ENCODE measurements around the gene OR2F1. TPM values are rescaled to one million over a fixed set of nuclear protein-coding genes. Genes with fewer than 3 reads are reported as not detected.

The OR2F1 gene
- total RNA-seq, 1 experiment from 2014 or later: not detected

DNA sequence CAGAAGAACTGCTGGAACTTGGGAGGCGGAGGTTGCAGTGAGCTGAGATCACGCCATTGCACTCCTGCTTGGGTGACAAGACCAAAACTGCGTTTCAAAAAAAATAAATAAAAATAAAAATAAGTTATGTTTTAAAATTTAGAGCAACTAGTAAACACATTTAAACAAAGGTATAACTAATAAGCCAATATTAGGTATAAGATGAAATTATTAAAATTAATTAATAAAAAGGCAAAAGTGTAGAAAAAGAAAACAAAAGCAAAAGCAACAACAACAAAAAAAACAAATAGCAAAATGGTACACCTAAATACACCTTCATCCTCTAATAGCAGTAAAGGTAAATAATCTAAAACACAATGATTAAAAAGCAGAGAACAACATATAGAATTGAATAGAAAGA is 39.3 kb downstream of the OR2F1 start:
- H3K36me3 ChIP-seq (ENCODE audit: low read depth, low read length): no peaks in the 10 kb centered on the region
- H3K4me1 ChIP-seq (ENCODE audit: insufficient read depth, low read length): no peaks in the 10 kb centered on the region
- no peaks in the 10 kb centered on the region for H3K9me2 ChIP-seq (replicated peaks; ENCODE audit: low read length)
- no peaks in the 10 kb centered on the region for H4K20me1 ChIP-seq (ENCODE audit: low read length)
- no peak for TF ChIP-seq EZH2phosphoT487 (IDR thresholded peaks at IDR 0.05; ENCODE audit: borderline replicate concordance, low read length)
- TF ChIP-seq EZH2 (IDR thresholded peaks at IDR 0.05; ENCODE audit: low read length, unreplicated experiment): no peak
- TF ChIP-seq, protein P1, sequence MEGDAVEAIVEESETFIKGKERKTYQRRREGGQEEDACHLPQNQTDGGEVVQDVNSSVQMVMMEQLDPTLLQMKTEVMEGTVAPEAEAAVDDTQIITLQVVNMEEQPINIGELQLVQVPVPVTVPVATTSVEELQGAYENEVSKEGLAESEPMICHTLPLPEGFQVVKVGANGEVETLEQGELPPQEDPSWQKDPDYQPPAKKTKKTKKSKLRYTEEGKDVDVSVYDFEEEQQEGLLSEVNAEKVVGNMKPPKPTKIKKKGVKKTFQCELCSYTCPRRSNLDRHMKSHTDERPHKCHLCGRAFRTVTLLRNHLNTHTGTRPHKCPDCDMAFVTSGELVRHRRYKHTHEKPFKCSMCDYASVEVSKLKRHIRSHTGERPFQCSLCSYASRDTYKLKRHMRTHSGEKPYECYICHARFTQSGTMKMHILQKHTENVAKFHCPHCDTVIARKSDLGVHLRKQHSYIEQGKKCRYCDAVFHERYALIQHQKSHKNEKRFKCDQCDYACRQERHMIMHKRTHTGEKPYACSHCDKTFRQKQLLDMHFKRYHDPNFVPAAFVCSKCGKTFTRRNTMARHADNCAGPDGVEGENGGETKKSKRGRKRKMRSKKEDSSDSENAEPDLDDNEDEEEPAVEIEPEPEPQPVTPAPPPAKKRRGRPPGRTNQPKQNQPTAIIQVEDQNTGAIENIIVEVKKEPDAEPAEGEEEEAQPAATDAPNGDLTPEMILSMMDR (conservative IDR thresholded peaks at IDR 0.05; ENCODE audit: low read depth, low read length): no peak
- H3K27ac ChIP-seq (ENCODE audit: low read length): no peak overlapping the region
- DNase-seq (no peak), ATAC-seq (no peak)
- intact Hi-C loops (cut with micrococcal nuclease): no loop called here
- H3K9me3 ChIP-seq (ENCODE audit: low read length): no peaks in the 10 kb centered on the region
- POLR2A ChIA-PET (ENCODE audit: unreplicated experiment): no interaction called here
- H3K27me3 ChIP-seq (ENCODE audit: low read length): no peaks in the 10 kb centered on the region
- no peak overlapping the region for H2AFZ ChIP-seq (ENCODE audit: low read length)
- H3K79me2 ChIP-seq (ENCODE audit: low read length): no peaks in the 10 kb centered on the region
- BruUV-seq (replicated peaks): no TSS peak
- no peak overlapping the region for H3K4me3 ChIP-seq (ENCODE audit: low read length)
- CTCF ChIA-PET: no interaction called here
- H3K4me2 ChIP-seq (ENCODE audit: low read length): no peak overlapping the region
- H3K9ac ChIP-seq (ENCODE audit: low read length): no peak overlapping the region
- no peaks in the 10 kb centered on the region for H3F3A ChIP-seq (ENCODE audit: low read length, unreplicated experiment)

DNA sequence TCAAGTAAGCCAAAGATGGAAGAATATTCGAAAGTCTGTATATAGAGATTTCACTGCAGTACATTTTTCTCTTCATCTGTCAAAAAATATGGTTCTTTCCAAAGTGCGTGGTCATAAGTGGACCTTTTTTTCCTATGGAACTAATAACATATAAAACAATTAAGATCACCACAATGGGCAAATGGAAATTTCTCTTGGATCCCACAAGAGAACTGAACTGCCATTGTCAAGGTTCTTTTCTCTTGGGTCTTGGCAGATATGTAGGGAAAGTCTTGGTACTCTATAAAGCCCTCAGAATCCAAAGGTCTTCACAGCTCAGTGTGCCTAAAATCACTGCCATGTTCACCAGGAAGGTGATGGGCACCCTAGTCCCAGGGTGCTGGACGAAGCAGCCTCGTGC is 45.4 kb downstream of the OR2F1 start, which contains the start of gene OR6B1:
OR6B1 (plus strand) TSS at position 301 of the 400 bp plus-strand sequence. CDS start 3,677 bp downstream, outside the sequence.
- no peaks in the 10 kb centered on the region for H3K27me3 ChIP-seq (ENCODE audit: low read length)

DNA sequence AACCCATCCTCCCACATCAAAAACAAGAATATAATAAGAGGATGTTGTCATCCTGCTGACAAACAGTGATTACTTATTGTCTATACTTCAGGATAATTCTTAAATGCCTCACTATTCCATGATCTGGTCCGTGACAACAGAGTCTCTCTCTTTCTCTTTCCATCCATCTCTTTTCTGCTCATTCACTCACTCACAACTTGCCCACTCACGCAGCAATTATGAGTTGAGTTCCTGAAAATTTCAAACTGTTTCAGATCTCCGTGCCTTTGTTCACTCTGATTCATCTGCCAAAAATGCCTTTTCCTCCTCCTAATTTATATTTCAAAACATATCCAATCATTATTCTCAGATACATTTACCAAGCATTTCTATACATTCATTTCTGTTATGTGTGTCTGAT is 46.9 kb downstream of the OR2F1 start:
- Histone ChIP-seq H3K36me3 (ENCODE audit: low read depth, low read length) (no peaks in the 10 kb centered on the region), H3K27ac (ENCODE audit: low read length) (no peak overlapping the region), H4K20me1 (ENCODE audit: low read length) (no peaks in the 10 kb centered on the region), H3K27me3 (ENCODE audit: low read length) (no peaks in the 10 kb centered on the region), H3K9ac (ENCODE audit: low read length) (no peak overlapping the region), H3K4me2 (ENCODE audit: low read length) (no peak overlapping the region), H3F3A (ENCODE audit: low read length, unreplicated experiment) (no peaks in the 10 kb centered on the region), H3K4me1 (ENCODE audit: insufficient read depth, low read length) (no peaks in the 10 kb centered on the region), H3K79me2 (ENCODE audit: low read length) (no peaks in the 10 kb centered on the region), H3K9me2 (replicated peaks; ENCODE audit: low read length) (no peaks in the 10 kb centered on the region), H2AFZ (ENCODE audit: low read length) (no peak overlapping the region), H3K9me3 (ENCODE audit: low read length) (no peaks in the 10 kb centered on the region), H3K4me3 (ENCODE audit: low read length) (no peak overlapping the region)
- POLR2A ChIA-PET (ENCODE audit: unreplicated experiment): no interaction called here
- CTCF ChIA-PET: no interaction called here
- no TSS peak for BruUV-seq (replicated peaks)
- DNase-seq (no peak), ATAC-seq (no peak)
- TF ChIP-seq EZH2 (IDR thresholded peaks at IDR 0.05; ENCODE audit: low read length, unreplicated experiment) (no peak), EZH2phosphoT487 (IDR thresholded peaks at IDR 0.05; ENCODE audit: borderline replicate concordance, low read length) (no peak)
- TF ChIP-seq, protein P1 (conservative IDR thresholded peaks at IDR 0.05; ENCODE audit: low read depth, low read length): no peak
- intact Hi-C loops (cut with micrococcal nuclease): no loop called here

More for the DNA sequence above, 45.4 kb downstream of the OR2F1 start, which contains the start of gene OR6B1:
- H3F3A ChIP-seq (ENCODE audit: low read length, unreplicated experiment): no peaks in the 10 kb centered on the region
- H3K4me1 ChIP-seq (ENCODE audit: insufficient read depth, low read length): no peaks in the 10 kb centered on the region
- H2AFZ ChIP-seq (ENCODE audit: low read length): no peak within 1 kb of the TSS
- BruUV-seq (replicated peaks): no TSS peak
- no peaks in the 10 kb centered on the region for H4K20me1 ChIP-seq (ENCODE audit: low read length)
- ATAC-seq (no peak), DNase-seq (no peak)
- TF ChIP-seq, protein P1 (conservative IDR thresholded peaks at IDR 0.05; ENCODE audit: low read depth, low read length): no peak
- TF ChIP-seq EZH2phosphoT487 (IDR thresholded peaks at IDR 0.05; ENCODE audit: borderline replicate concordance, low read length) (no peak), EZH2 (IDR thresholded peaks at IDR 0.05; ENCODE audit: low read length, unreplicated experiment) (no peak)
- no peaks in the 10 kb centered on the region for H3K9me3 ChIP-seq (ENCODE audit: low read length)
- H3K36me3 ChIP-seq (ENCODE audit: low read depth, low read length): no peaks in the 10 kb centered on the region
- no peak within 1 kb of the TSS for H3K27ac ChIP-seq (ENCODE audit: low read length)
- no peaks in the 10 kb centered on the region for H3K79me2 ChIP-seq (ENCODE audit: low read length)
- ChIA-PET POLR2A (ENCODE audit: unreplicated experiment) (no interaction called here), CTCF (no interaction called here)
- intact Hi-C loops (cut with micrococcal nuclease): no loop called here
- no peak within 1 kb of the TSS for H3K4me2 ChIP-seq (ENCODE audit: low read length)
- no peaks in the 10 kb centered on the region for H3K9me2 ChIP-seq (replicated peaks; ENCODE audit: low read length)
- no peak within 1 kb of the TSS for H3K4me3 ChIP-seq (ENCODE audit: low read length)
- H3K9ac ChIP-seq (ENCODE audit: low read length): no peak within 1 kb of the TSS

Data from PC-3 (cell line).